CD14-positive monocyte (primary cell): ENCODE data around the gene PSMD5. TPM values are rescaled to one million over a fixed set of nuclear protein-coding genes. Genes with fewer than 3 reads are reported as not detected.

Source experiments
- DNase-seq, 3 donors: peaks; one replicate each; pipeline ENCODE4 v3.0.0-alpha.2; 2011 to 2022
- H2AFZ ChIP-seq: 2 replicates; pipeline ENCODE4 v1.6.0; 2012; ENCODE audit warnings: mild to moderate bottlenecking, low read depth, low read length, inconsistent platforms; ENCODE audit not compliant: insufficient read depth, poor library complexity, severe bottlenecking
- H3K27ac ChIP-seq, 2 donors: 1 replicate in 1 of 2; 2 replicates in 1 of 2; pipeline ENCODE4 v1.5.1; 2012 to 2013; ENCODE audit warnings: low read length in 2 of 2, control low read depth in 1 of 2, inconsistent platforms in 1 of 2, low read depth in 1 of 2, mild to moderate bottlenecking in 1 of 2
- H3K27me3 ChIP-seq, 2 donors: one replicate each; pipeline versions ENCODE4 v1.6.0 to v1.6.1; 2011 to 2013; ENCODE audit warnings: low read length in 2 of 2; ENCODE audit not compliant: control insufficient read depth in 2 of 2, insufficient read depth in 2 of 2
- H3K36me3 ChIP-seq, 2 donors: replicated peaks in 1 of 2; 1 replicate in 1 of 2; 2 replicates in 1 of 2; pipeline versions ENCODE4 v1.5.1 to v1.6.1; 2012 to 2013; ENCODE audit warnings: low read length in 2 of 2, control low read depth in 1 of 2, inconsistent platforms in 1 of 2, mild to moderate bottlenecking in 1 of 2; ENCODE audit not compliant: insufficient read depth in 2 of 2, control insufficient read depth in 1 of 2
- H3K4me1 ChIP-seq, 2 donors: 1 replicate in 1 of 2; 2 replicates in 1 of 2; pipeline versions ENCODE4 v1.5.1 to v1.6.1; 2012 to 2013; ENCODE audit warnings: low read length in 2 of 2, control low read depth in 1 of 2, inconsistent platforms in 1 of 2, mild to moderate bottlenecking in 1 of 2, moderate library complexity in 1 of 2; ENCODE audit not compliant: insufficient read depth in 2 of 2, control insufficient read depth in 1 of 2
- H3K4me2 ChIP-seq: replicated peaks from 2 replicates; pipeline ENCODE3; 2012; ENCODE audit warnings: low read length, moderate library complexity, mild to moderate bottlenecking; ENCODE audit not compliant: poor library complexity, severe bottlenecking; ENCODE audit errors: extremely low read depth
- H3K4me3 ChIP-seq, 3 experiments: fragments of 200-600 bp in 1 of 3; sonication (generic) in 1 of 3; replicated peaks in 1 of 3; 1 replicate in 2 of 3; 2 replicates in 1 of 3; pipeline ENCODE4 v1.5.1; 2011 to 2013; ENCODE audit warnings: low read length in 3 of 3, mild to moderate bottlenecking in 3 of 3, control low read depth in 2 of 3, low read depth in 2 of 3, inconsistent platforms in 1 of 3, moderate library complexity in 1 of 3
- H3K79me2 ChIP-seq: 2 replicates; pipeline ENCODE4 v1.6.0; 2012; ENCODE audit warnings: mild to moderate bottlenecking, control low read depth, inconsistent platforms, low read length, moderate library complexity; ENCODE audit not compliant: insufficient read depth
- H3K9ac ChIP-seq: 2 replicates; pipeline ENCODE4 v1.6.0; 2017; ENCODE audit warnings: low read length, mild to moderate bottlenecking; ENCODE audit not compliant: insufficient read depth, poor library complexity, severe bottlenecking
- H3K9me3 ChIP-seq, 2 donors: replicated peaks in 1 of 2; 1 replicate in 1 of 2; 2 replicates in 1 of 2; pipeline versions ENCODE4 v1.5.1 to v1.6.1; 2012 to 2013; ENCODE audit warnings: low read length in 2 of 2, control low read depth in 1 of 2; ENCODE audit not compliant: control insufficient read depth in 1 of 2, insufficient read depth in 1 of 2
- H4K20me1 ChIP-seq: 2 replicates; pipeline ENCODE4 v1.6.0; 2012; ENCODE audit warnings: mild to moderate bottlenecking, low read length, control low read depth, moderate library complexity; ENCODE audit not compliant: insufficient read depth
- H3K27ac Mint-ChIP-seq, 7 donors: one replicate each; pipeline ENCODE4 v1.8.0; 2020; ENCODE audit warnings: mild to moderate bottlenecking in 7 of 7, mixed read lengths in 7 of 7, moderate library complexity in 6 of 7, inconsistent platforms in 2 of 7
- H3K27me3 Mint-ChIP-seq, 3 donors: one replicate each; pipeline ENCODE4 v1.8.0; 2021 to 2022; ENCODE audit warnings: low read depth in 3 of 3, mild to moderate bottlenecking in 3 of 3, mixed read lengths in 3 of 3, moderate library complexity in 3 of 3, inconsistent platforms in 1 of 3
- H3K36me3 Mint-ChIP-seq, 2 donors: one replicate each; pipeline ENCODE4 v1.8.0; 2020; ENCODE audit warnings: mixed read lengths in 2 of 2, inconsistent platforms in 1 of 2, mild to moderate bottlenecking in 1 of 2
- H3K4me1 Mint-ChIP-seq: one replicate; pipeline ENCODE4 v1.8.0; 2020; ENCODE audit warnings: mild to moderate bottlenecking, mixed read lengths
- H3K4me3 Mint-ChIP-seq, 2 donors: one replicate each; pipeline ENCODE4 v1.8.0; 2020; ENCODE audit warnings: mild to moderate bottlenecking in 2 of 2, mixed read lengths in 2 of 2, moderate library complexity in 1 of 2
- H3K9me3 Mint-ChIP-seq, 7 donors: one replicate each; pipeline ENCODE4 v1.8.0; 2020 to 2022; ENCODE audit warnings: mixed read lengths in 7 of 7, mild to moderate bottlenecking in 6 of 7, moderate library complexity in 6 of 7, inconsistent platforms in 2 of 7
- CTCF ChIP-seq: fragments of 200-600 bp; IDR thresholded peaks from one replicate; pipeline ENCODE4 v1.8.0; 2022; ENCODE audit warnings: antibody characterized with exemption, mild to moderate bottlenecking
- whole genome bisulfite sequencing: methylation state at CpG from one replicate; pipeline ENCODE4 v1.1.5; 2013; ENCODE audit warnings: missing lambda C conversion rate; ENCODE audit not compliant: insufficient coverage; 5-methylcytosine and 5-hydroxymethylcytosine counted together
- intact Hi-C, 2 donors: fragments of 100-400 bp; cut with micrococcal nuclease; formaldehyde crosslinking; loops; one replicate each; pipeline versions ENCODE4 v1.15.0 to v1.15.1; 2023
- polyA plus RNA-seq, 3 donors: library from polyadenylated mRNA; depleted of rRNA in 1 of 3; unstranded in 2 of 3; stranded (reverse) in 1 of 3; fragments of 300-500 nt in 2 of 3; fragments of >200 nt in 1 of 3; fragmentation: Illumina TruSeq in 2 of 3; gene quantifications; 1 replicate in 2 of 3; 2 replicates in 1 of 3; pipeline ENCODE4 v1.2.3, GENCODE V29; 2012 to 2021

Gene PSMD5
- polyA plus RNA-seq, 3 donors = 10.0 to 20.9 (median 10.7) TPM

GRCh38 chr9:120889606-120890271, 47.0 kb upstream of the PSMD5 start:
- Histone ChIP-seq H3K27me3 (no peaks in the 10 kb centered on the region), H4K20me1 (no peaks in the 10 kb centered on the region), H3K27ac (no peak overlapping the region), H3K36me3 (no peaks in the 10 kb centered on the region), H3K9me3 (no peaks in the 10 kb centered on the region), H3K4me2 (no peak overlapping the region), H3K79me2 (no peaks in the 10 kb centered on the region), H3K4me3 (no peak overlapping the region), H3K4me1 (peaks cover 5 to 14% of the 10 kb centered on the region in 2 donors), H2AFZ (peak overlapping the region; percentile 48), H3K9ac (no peak overlapping the region)
- no peak for DNase-seq
- TF ChIP-seq CTCF = no peak
- H3K9me3 Mint-ChIP-seq = peaks cover 0 to 2% (median 0%) of the 10 kb centered on the region in 7 donors
- peaks cover 2 to 6% (median 5%) of the 10 kb centered on the region in 3 donors for H3K27me3 Mint-ChIP-seq
- no peak overlapping the region for H3K27ac Mint-ChIP-seq
- peaks cover 30% of the 10 kb centered on the region for H3K4me1 Mint-ChIP-seq
- 100% methylated on average over 1 of the region's 1 CpG for WGBS
- H3K4me3 Mint-ChIP-seq = no peak overlapping the region
- intact Hi-C loops = no loop called here
- no peaks in the 10 kb centered on the region for H3K36me3 Mint-ChIP-seq

GRCh38 chr9:120888626-120889025, 45.9 kb upstream of the PSMD5 start:
- no peak for DNase-seq
- Histone ChIP-seq H3K27me3 (no peaks in the 10 kb centered on the region), H3K4me2 (no peak overlapping the region), H3K36me3 (no peaks in the 10 kb centered on the region), H3K9me3 (no peaks in the 10 kb centered on the region), H3K9ac (no peak overlapping the region), H3K4me1 (peaks cover 5 to 14% of the 10 kb centered on the region in 2 donors), H2AFZ (no peak overlapping the region), H3K27ac (no peak overlapping the region), H4K20me1 (no peaks in the 10 kb centered on the region), H3K79me2 (no peaks in the 10 kb centered on the region), H3K4me3 (no peak overlapping the region)
- Mint-ChIP-seq H3K36me3 (no peaks in the 10 kb centered on the region), H3K9me3 (peaks cover 0 to 2% (median 0%) of the 10 kb centered on the region in 7 donors), H3K27me3 (peaks cover 2 to 6% (median 6%) of the 10 kb centered on the region in 3 donors), H3K4me1 (peaks cover 30% of the 10 kb centered on the region), H3K4me3 (no peak overlapping the region), H3K27ac (no peak overlapping the region)
- intact Hi-C loops = no loop called here
- TF ChIP-seq CTCF = no peak
